ENCODE results near the gene BTBD2. TPM values are rescaled to one million over a fixed set of nuclear protein-coding genes. Genes with fewer than 3 reads are reported as not detected.

BTBD2 gene
- total and polyA plus RNA-seq, 2 of the 13 experiments (the other 11 are each of a cell fraction or from before 2014, with no cell fraction given), result 28.1 to 45.3 TPM

DNA sequence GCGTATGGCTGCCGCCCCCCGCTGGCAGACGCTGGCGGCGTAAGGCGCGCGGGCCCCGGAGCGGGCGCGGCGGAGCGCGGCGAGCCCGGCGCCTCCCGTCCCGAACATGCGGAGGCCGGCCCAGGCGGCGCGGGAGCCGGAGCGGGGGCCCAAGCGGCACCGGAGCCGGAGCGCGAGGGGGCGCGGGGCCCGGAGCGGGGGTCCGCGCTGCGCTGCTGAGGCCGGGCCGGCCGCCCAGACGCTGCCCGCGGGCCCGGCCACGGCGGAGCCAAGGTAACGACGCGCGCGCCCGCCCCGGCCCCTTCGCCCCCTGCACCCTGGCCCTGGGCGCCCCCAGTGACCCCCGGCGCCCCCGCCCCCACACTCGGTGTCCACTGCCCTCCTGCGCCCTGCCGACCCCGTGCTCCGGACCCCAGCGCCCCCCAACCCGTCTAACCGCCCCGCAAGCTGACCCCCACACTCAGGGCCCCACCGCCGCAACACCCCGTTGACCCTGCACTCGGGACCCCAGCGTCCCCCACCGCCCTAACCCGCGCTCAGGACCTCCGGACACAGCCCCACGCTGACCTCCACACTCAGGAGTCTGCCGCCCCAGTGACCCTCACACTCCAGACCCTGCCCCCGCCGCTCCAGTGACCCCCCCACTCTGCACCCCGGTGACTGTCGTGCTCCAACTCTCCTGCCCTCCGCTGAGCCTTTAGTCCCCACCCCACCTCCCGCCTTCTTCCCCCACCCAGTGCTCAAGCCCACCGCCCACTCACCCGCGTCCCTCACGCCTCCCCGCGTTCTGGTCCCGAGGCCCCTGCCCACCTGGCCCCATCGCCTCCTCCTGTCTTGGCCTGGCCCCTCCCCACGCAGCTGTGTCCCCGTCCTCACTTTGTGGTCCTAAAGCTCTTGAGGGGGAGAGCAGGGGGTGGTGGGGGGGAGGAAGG, 74.1 kb downstream of the BTBD2 start, which contains the start of gene CSNK1G2:
TSS of gene CSNK1G2 (plus strand) at position 27 of the 932 bp plus-strand sequence. CDS start 28,601 bp downstream, outside the sequence.
- Histone ChIP-seq H3K27me3 (ENCODE audit: control insufficient read depth in 1 of 2, insufficient read depth in 2 of 2, low read length in 2 of 2) (no peaks in the 10 kb centered on the region; a peak in 1 of 5 replicates), H3K4me3 (replicated peaks in 1 of 3; ENCODE audit: insufficient read depth in 1 of 3, low read depth in 2 of 3, low read length in 3 of 3) (peak within 1 kb of the TSS; percentile 92 to 95 (median 95)), H3K9ac (ENCODE audit: insufficient read depth, low read depth, low read length) (peak within 1 kb of the TSS; percentile 90), H3K79me2 (ENCODE audit: insufficient read depth, low read length) (peaks cover 38% of the 10 kb centered on the region), H3K4me2 (ENCODE audit: low read depth, low read length) (peak within 1 kb of the TSS; percentile 97), H3K27ac (ENCODE audit: extremely low read length, insufficient read depth, low read length) (peak within 1 kb of the TSS; percentile 84), H2AFZ (ENCODE audit: low read length) (no peak within 1 kb of the TSS), H3K9me3 (ENCODE audit: low read length) (no peaks in the 10 kb centered on the region), H4K20me1 (ENCODE audit: insufficient read depth, low read length) (peaks cover 33% of the 10 kb centered on the region), H3K36me3 (replicated peaks in 1 of 2; ENCODE audit: control insufficient read depth in 1 of 2, insufficient read depth in 2 of 2, low read length in 2 of 2) (no peaks in the 10 kb centered on the region), H3K4me1 (ENCODE audit: insufficient read depth, low read length) (peaks cover 45% of the 10 kb centered on the region)
- FAIRE-seq (no peak), DNase-seq (ENCODE audit: low spot score) (no peak), ATAC-seq (peak; percentile 5; the same call in 2 of the 3 replicates)
- CTCF ChIA-PET (ENCODE audit: low intra/inter-chr PET ratio, low total read pairs), result no interaction called here
- WGBS (ENCODE audit: low lambda C conversion rate), result 3% methylated on average over 17 of the region's 97 CpGs
- intact Hi-C loops (cut with micrococcal nuclease; ENCODE audit: unreplicated experiment) (no loop called here), in situ Hi-C loops (cut with HindIII; ENCODE audit: extremely low pct_ligation_motif_present, low pct_unique_long_range_greater_than_20kb) (no loop called here)
- no TSS peak for BruUV-seq (replicated peaks)
- POLR2A ChIA-PET, result no interaction called here
- TF ChIP-seq YY1 (IDR thresholded peaks at IDR 0.05; ENCODE audit: insufficient read depth, insufficient replicate concordance, low read depth, low read length), result peak; percentile 7
- TF ChIP-seq REL (CRISPR knock-in tag; conservative IDR thresholded peaks at IDR 0.05), result no peak
- peak; percentile 62; the same call in 1 of the 2 replicates for TF ChIP-seq KDM5A (IDR thresholded peaks at IDR 0.05; ENCODE audit: borderline replicate concordance, low read length)
- no peak for TF ChIP-seq POGZ (CRISPR knock-in tag; IDR thresholded peaks at IDR 0.05)
- no peak for TF ChIP-seq HDAC6 (IDR thresholded peaks at IDR 0.05; ENCODE audit: low read depth, low read length)
- no peak for TF ChIP-seq ZNF17 (CRISPR knock-in tag; IDR thresholded peaks at IDR 0.05)
- 0 out of 2 replicates have a peak, but pooled peaks have one; percentile 13 for TF ChIP-seq CCDC6 (CRISPR knock-in tag; IDR thresholded peaks at IDR 0.05)
- 0 out of 2 replicates have a peak, but pooled peaks have one; percentile 4 for TF ChIP-seq ISL2 (CRISPR knock-in tag; IDR thresholded peaks at IDR 0.05)
- TF ChIP-seq SIX1 (CRISPR knock-in tag; IDR thresholded peaks at IDR 0.05; ENCODE audit: borderline replicate concordance), result no peak
- TF ChIP-seq MIER3 (CRISPR knock-in tag; IDR thresholded peaks at IDR 0.05; ENCODE audit: borderline replicate concordance), result no peak
- no peak for TF ChIP-seq SOX6 (IDR thresholded peaks at IDR 0.05)
- no peak for TF ChIP-seq SOX6 (CRISPR knock-in tag; IDR thresholded peaks at IDR 0.05)
- no peak for TF ChIP-seq SCMH1 (CRISPR knock-in tag; IDR thresholded peaks at IDR 0.05; ENCODE audit: borderline replicate concordance)
- no peak for TF ChIP-seq RBM22 (optimal IDR thresholded peaks at IDR 0.05; ENCODE audit: low read length)
- TF ChIP-seq PHB2 (IDR thresholded peaks at IDR 0.05; ENCODE audit: partially characterized antibody), result no peak
- no peak for TF ChIP-seq HIVEP1 (CRISPR knock-in tag; IDR thresholded peaks at IDR 0.05)
- peak; percentile 56; the same call in 1 of the 2 replicates for TF ChIP-seq SKIL (CRISPR knock-in tag; IDR thresholded peaks at IDR 0.05; ENCODE audit: borderline replicate concordance)
- no peak for TF ChIP-seq POLR2A (IDR thresholded peaks at IDR 0.05; ENCODE audit: insufficient read depth in 1 of 2, low read depth in 2 of 2, low read length in 2 of 2)
- TF ChIP-seq ZNF282 (IDR thresholded peaks at IDR 0.05; ENCODE audit: partially characterized antibody), result no peak
- no peak for TF ChIP-seq HOXA3 (CRISPR knock-in tag; IDR thresholded peaks at IDR 0.05)
- TF ChIP-seq ZNF512B (CRISPR knock-in tag; IDR thresholded peaks at IDR 0.05; ENCODE audit: borderline replicate concordance), result no peak

Measured in HepG2 (cell line).